SK-N-SH (cell line): ENCODE data around the gene SLC17A9. TPM values are rescaled to one million over a fixed set of nuclear protein-coding genes. Genes with fewer than 3 reads are reported as not detected.

Experiments
- CTCF ChIA-PET: fragments of 300-600, 350-600 bp; formaldehyde crosslinking; extraction: SDS; loops from one replicate; lab custom pipeline; 2021; lab: Yijun Ruan, JAX
- POLR2A ChIA-PET: fragments of 350-600 bp; sonication (Branson Sonifier 250); formaldehyde crosslinking; extraction: SDS; loops from one replicate; lab custom pipeline; 2020; ENCODE audit warnings: antibody characterized with exemption, inconsistent platforms; lab: Yijun Ruan, JAX
- DNase-seq: peaks from one replicate; pipeline ENCODE4 v3.0.0; 2012
- H2AFZ ChIP-seq: fragments of 200-600 bp; sonication (generic); 2 replicates; pipeline ENCODE4 v1.8.1; 2016; ENCODE audit warnings: antibody characterized with exemption, mild to moderate bottlenecking, low read depth
- H3F3A ChIP-seq: fragments of 200-600 bp; sonication (generic); replicated peaks from 2 replicates; pipeline ENCODE3; 2016; ENCODE audit warnings: antibody characterized with exemption, mild to moderate bottlenecking; ENCODE audit not compliant: insufficient read depth
- H3K27ac ChIP-seq, 2 experiments: fragments of 200-500 bp in 1 of 2; fragments of 200-600 bp in 1 of 2; sonication (Bioruptor generic) in 1 of 2; sonication (generic), shearing (Covaris generic) in 1 of 2; 2 replicates each; pipeline versions ENCODE4 v1.5.1 to v1.6.1; 2014 to 2016; ENCODE audit warnings: low read depth in 2 of 2, inconsistent platforms in 1 of 2, low read length in 1 of 2, mild to moderate bottlenecking in 1 of 2, mixed read lengths in 1 of 2
- H3K27me3 ChIP-seq: fragments of 200-600 bp; sonication (generic), shearing (Covaris generic); 2 replicates; pipeline ENCODE4 v1.6.1; 2016; ENCODE audit warnings: mixed run types; ENCODE audit not compliant: insufficient read depth
- H3K36me3 ChIP-seq, 2 experiments: fragments of 200-500 bp in 1 of 2; fragments of 200-600 bp in 1 of 2; sonication (Bioruptor generic) in 1 of 2; sonication (generic) in 1 of 2; replicated peaks in 1 of 2; 2 replicates each; pipeline versions ENCODE3 to v1.5.1; 2014 to 2016; ENCODE audit warnings: low read length in 1 of 2, mild to moderate bottlenecking in 1 of 2; ENCODE audit not compliant: insufficient read depth in 2 of 2, control insufficient read depth in 1 of 2
- H3K4me1 ChIP-seq, 2 experiments: fragments of 200-500 bp in 1 of 2; fragments of 200-600 bp in 1 of 2; sonication (Bioruptor generic) in 1 of 2; sonication (generic), shearing (Covaris generic) in 1 of 2; 2 replicates each; pipeline versions ENCODE4 v1.5.1 to v1.6.1; 2014 to 2016; ENCODE audit warnings: low read depth in 1 of 2, low read length in 1 of 2, mixed run types in 1 of 2; ENCODE audit not compliant: insufficient read depth in 2 of 2, control insufficient read depth in 1 of 2
- H3K4me2 ChIP-seq: fragments of 200-600 bp; sonication (generic), shearing (Covaris generic); 2 replicates; pipeline ENCODE4 v1.6.1; 2017; ENCODE audit warnings: mixed run types
- H3K4me3 ChIP-seq, 2 experiments: fragments of 200-500 bp in 1 of 2; fragments of 200-600 bp in 1 of 2; sonication (Bioruptor generic) in 1 of 2; sonication (generic), shearing (Covaris generic) in 1 of 2; 2 replicates each; pipeline versions ENCODE4 v1.5.1 to v1.8.1; 2014 to 2016; ENCODE audit warnings: low read depth in 2 of 2, inconsistent platforms in 1 of 2, low read length in 1 of 2, mild to moderate bottlenecking in 1 of 2, mixed read lengths in 1 of 2, moderate library complexity in 1 of 2
- H3K79me2 ChIP-seq: fragments of 200-600 bp; sonication (generic); 2 replicates; pipeline ENCODE4 v1.8.1; 2017; ENCODE audit warnings: mild to moderate bottlenecking; ENCODE audit not compliant: insufficient read depth
- H3K9ac ChIP-seq: fragments of 200-600 bp; sonication (generic); 2 replicates; pipeline ENCODE4 v1.6.1; 2017; ENCODE audit warnings: mixed run types
- H3K9me2 ChIP-seq: fragments of 200-600 bp; sonication (generic); 2 replicates; pipeline ENCODE4 v1.6.1; 2017; ENCODE audit warnings: mixed run types
- H3K9me3 ChIP-seq: fragments of 200-600 bp; sonication (generic); 2 replicates; pipeline ENCODE4 v1.6.1; 2017; ENCODE audit warnings: mixed run types, mild to moderate bottlenecking, moderate library complexity
- H4K20me1 ChIP-seq: fragments of 200-600 bp; sonication (generic); 2 replicates; pipeline ENCODE4 v1.6.1; 2017; ENCODE audit warnings: mild to moderate bottlenecking, mixed run types; ENCODE audit not compliant: insufficient read depth
- CHD2 ChIP-seq: fragments of 150-350 bp; IDR thresholded peaks from 2 replicates; pipeline ENCODE4 v1.6.1; 2018; ENCODE audit warnings: low read length; ENCODE audit not compliant: partially characterized antibody
- ELF1 ChIP-seq: IDR thresholded peaks from 2 replicates; pipeline ENCODE4 v1.4.0; 2012
- EP300 ChIP-seq, 2 experiments: IDR thresholded peaks; 2 replicates each; pipeline versions ENCODE4 v1.4.0 to v1.6.1; 2012; ENCODE audit warnings: borderline replicate concordance in 1 of 2, low read depth in 1 of 2, low read length in 1 of 2
- FOXJ3 ChIP-seq: sonication (generic); formaldehyde crosslinking; IDR thresholded peaks from 2 replicates; pipeline ENCODE4 v1.5.1; 2020; ENCODE audit warnings: mild to moderate bottlenecking, missing genetic modification reagents
- FOXM1 ChIP-seq: IDR thresholded peaks from 2 replicates; pipeline ENCODE4 v1.4.0; 2012; ENCODE audit warnings: low read depth, mild to moderate bottlenecking
- IRF3 ChIP-seq: fragments of 150-350 bp; IDR thresholded peaks from 2 replicates; pipeline ENCODE4 v1.6.1; 2016; ENCODE audit warnings: mild to moderate bottlenecking, low read depth, low read length
- JUND ChIP-seq: IDR thresholded peaks from 2 replicates; pipeline ENCODE4 v1.4.0; 2012
- MAX ChIP-seq: IDR thresholded peaks from 2 replicates; pipeline ENCODE4 v1.4.0; 2012; ENCODE audit warnings: low read depth
- NRF1 ChIP-seq: IDR thresholded peaks from 2 replicates; pipeline ENCODE4 v1.6.1; 2012; ENCODE audit warnings: low read depth, mild to moderate bottlenecking, low read length
- POLR2AphosphoS5 ChIP-seq: IDR thresholded peaks from 2 replicates; pipeline ENCODE4 v1.6.1; 2012; ENCODE audit warnings: low read depth, low read length
- REST ChIP-seq: IDR thresholded peaks from 2 replicates; pipeline ENCODE4 v1.6.1; 2012; ENCODE audit warnings: mild to moderate bottlenecking, low read depth, low read length, moderate library complexity
- RFX5 ChIP-seq: IDR thresholded peaks from 2 replicates; pipeline ENCODE4 v1.6.1; 2012; ENCODE audit warnings: mild to moderate bottlenecking, improper control_type of control experiment, low read length
- SIN3A ChIP-seq: IDR thresholded peaks from 2 replicates; pipeline ENCODE4 v1.6.1; 2012; ENCODE audit warnings: low read depth, mild to moderate bottlenecking, low read length, moderate library complexity, borderline replicate concordance
- TAF1 ChIP-seq: IDR thresholded peaks from 2 replicates; pipeline ENCODE4 v1.6.1; 2012; ENCODE audit warnings: low read depth, mild to moderate bottlenecking, low read length, moderate library complexity, borderline replicate concordance
- TCF12 ChIP-seq: IDR thresholded peaks from 2 replicates; pipeline ENCODE4 v1.4.0; 2012
- TEAD4 ChIP-seq: IDR thresholded peaks from 2 replicates; pipeline ENCODE4 v1.4.0; 2012; ENCODE audit warnings: mild to moderate bottlenecking, borderline replicate concordance; ENCODE audit not compliant: insufficient read depth
- USF1 ChIP-seq: IDR thresholded peaks from 2 replicates; pipeline ENCODE4 v1.4.0; 2012; ENCODE audit warnings: low read depth, borderline replicate concordance
- YY1 ChIP-seq: IDR thresholded peaks from 2 replicates; pipeline ENCODE4 v1.4.0; 2012; ENCODE audit warnings: low read depth, mild to moderate bottlenecking
- ZBTB33 ChIP-seq: IDR thresholded peaks from 2 replicates; pipeline ENCODE4 v1.4.0; 2012; ENCODE audit warnings: low read depth, borderline replicate concordance
- WGBS: methylation state at CpG from one replicate; pipeline ENCODE4 v1.1.6; 2017; ENCODE audit warnings: low lambda C conversion rate; 5-methylcytosine and 5-hydroxymethylcytosine counted together
- polyA plus RNA-seq, 3 experiments: library from polyadenylated mRNA; depleted of rRNA; stranded (reverse); fragments of >200 nt; gene quantifications; 2 replicates each; pipeline ENCODE4 v1.2.3, GENCODE V29; 2012

Gene SLC17A9
- polyA plus RNA-seq, 1 of the 3 experiments (the other 2 are of a cell fraction), result not detected

GRCh38 chr20:62972845-62973745 lies 20.6 kb downstream of the SLC17A9 start (continued):
- TF ChIP-seq MAX (no peak), YY1 (no peak), ELF1 (no peak), TCF12 (no peak), ZBTB33 (no peak), TEAD4 (no peak), IRF3 (no peak), EP300 (IDR thresholded peaks at IDR 0.05; ENCODE audit: borderline replicate concordance in 1 of 2, low read depth in 1 of 2, low read length in 1 of 2) (no peak)

- Histone ChIP-seq H3K4me3 (no peak overlapping the region), H2AFZ (no peak overlapping the region), H3K9ac (no peak overlapping the region), H3K9me3 (no peaks in the 10 kb centered on the region), H3K4me2 (no peak overlapping the region), H3K79me2 (no peaks in the 10 kb centered on the region), H3K36me3 (no peaks in the 10 kb centered on the region), H4K20me1 (no peaks in the 10 kb centered on the region), H3K27me3 (peaks cover 70% of the 10 kb centered on the region), H3F3A (no peaks in the 10 kb centered on the region), H3K4me1 (peaks cover 0 to 4% of the 10 kb centered on the region in 2 experiments; a peak in 1 of 4 replicates), H3K27ac (no peak overlapping the region), H3K9me2 (no peaks in the 10 kb centered on the region)
- no peak for DNase-seq
- POLR2A ChIA-PET, result no interaction called here
- CTCF ChIA-PET, result interaction anchor here (0.7 to 1.8 kb wide), 5 partner anchors 12 to 209 kb away, joined by 3 to 6 read pairs (median 4); no protein-coding TSS in a partner anchor
- WGBS, result 36% methylated on average over 2 of the region's 10 CpGs
- TF ChIP-seq RFX5 (no peak), REST (no peak), NRF1 (no peak), EP300 (IDR thresholded peaks at IDR 0.05; ENCODE audit: borderline replicate concordance in 1 of 2, low read depth in 1 of 2, low read length in 1 of 2) (no peak), JUND (no peak), CHD2 (no peak), SIN3A (no peak), TAF1 (no peak), TCF12 (no peak), TEAD4 (no peak), USF1 (no peak), FOXJ3 (CRISPR knock-in tag) (no peak), POLR2AphosphoS5 (no peak), FOXM1 (no peak), MAX (no peak)
These were observed 22.8 kb downstream of the SLC17A9 start for GRCh38 chr20:62975251-62975760.
